Neural cell (in vitro differentiated cells): ENCODE data around the gene DERA.
"Not testable (repeated sequence)": the region's sequence is repeated elsewhere in the genome, so short reads cannot be mapped to it uniquely, and the experiment has no call there.

Experiments used
- EP300 ChIP-seq: fragments of 450-650 bp; conservative IDR thresholded peaks from 2 replicates; pipeline ENCODE4 v1.6.1; 2014; ENCODE audit warnings: antibody characterized with exemption, mild to moderate bottlenecking, moderate library complexity; ENCODE audit not compliant: poor library complexity, severe bottlenecking
- TF ChIP-seq, protein P1 (sequence below): fragments of 450-650 bp; IDR thresholded peaks from 2 replicates; pipeline ENCODE4 v1.5.1; 2014; ENCODE audit warnings: antibody characterized with exemption, mild to moderate bottlenecking, moderate library complexity; ENCODE audit not compliant: poor library complexity, severe bottlenecking

GRCh38 chr12:15948461-15948860 is 37.3 kb downstream of the DERA start:
- not testable (repeated sequence) for TF ChIP-seq EP300
- TF ChIP-seq, protein P1, sequence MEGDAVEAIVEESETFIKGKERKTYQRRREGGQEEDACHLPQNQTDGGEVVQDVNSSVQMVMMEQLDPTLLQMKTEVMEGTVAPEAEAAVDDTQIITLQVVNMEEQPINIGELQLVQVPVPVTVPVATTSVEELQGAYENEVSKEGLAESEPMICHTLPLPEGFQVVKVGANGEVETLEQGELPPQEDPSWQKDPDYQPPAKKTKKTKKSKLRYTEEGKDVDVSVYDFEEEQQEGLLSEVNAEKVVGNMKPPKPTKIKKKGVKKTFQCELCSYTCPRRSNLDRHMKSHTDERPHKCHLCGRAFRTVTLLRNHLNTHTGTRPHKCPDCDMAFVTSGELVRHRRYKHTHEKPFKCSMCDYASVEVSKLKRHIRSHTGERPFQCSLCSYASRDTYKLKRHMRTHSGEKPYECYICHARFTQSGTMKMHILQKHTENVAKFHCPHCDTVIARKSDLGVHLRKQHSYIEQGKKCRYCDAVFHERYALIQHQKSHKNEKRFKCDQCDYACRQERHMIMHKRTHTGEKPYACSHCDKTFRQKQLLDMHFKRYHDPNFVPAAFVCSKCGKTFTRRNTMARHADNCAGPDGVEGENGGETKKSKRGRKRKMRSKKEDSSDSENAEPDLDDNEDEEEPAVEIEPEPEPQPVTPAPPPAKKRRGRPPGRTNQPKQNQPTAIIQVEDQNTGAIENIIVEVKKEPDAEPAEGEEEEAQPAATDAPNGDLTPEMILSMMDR, result not testable (repeated sequence)
